NT2/D1 (cell line): ENCODE data around the gene CCDC71.

Experiments used
- DNase-seq: peaks from one replicate; pipeline ENCODE4 v3.0.0-alpha.2; 2011; ENCODE audit warnings: low read depth, low spot score
- H3K27me3 ChIP-seq: 2 replicates; pipeline ENCODE4 v1.6.0; 2011; ENCODE audit warnings: mild to moderate bottlenecking; ENCODE audit not compliant: insufficient read length, insufficient read depth
- H3K36me3 ChIP-seq: 2 replicates; pipeline ENCODE4 v1.6.1; 2011; ENCODE audit warnings: mild to moderate bottlenecking, low read length, mixed read lengths; ENCODE audit not compliant: insufficient read depth, insufficient read length
- H3K4me1 ChIP-seq: 2 replicates; pipeline ENCODE4 v1.5.1; 2011; ENCODE audit not compliant: insufficient read depth, insufficient read length
- H3K4me3 ChIP-seq: 2 replicates; pipeline ENCODE4 v1.5.1; 2011; ENCODE audit warnings: low read depth; ENCODE audit not compliant: insufficient read length
- H3K9ac ChIP-seq: 2 replicates; pipeline ENCODE4 v1.6.0; 2011; ENCODE audit warnings: low read depth; ENCODE audit not compliant: insufficient read length
- H3K9me3 ChIP-seq: 2 replicates; pipeline ENCODE4 v1.5.1; 2011; ENCODE audit warnings: mild to moderate bottlenecking, low read length; ENCODE audit not compliant: insufficient read depth
- SUZ12 ChIP-seq: IDR thresholded peaks from 2 replicates; pipeline ENCODE4 v1.6.1; 2011; ENCODE audit not compliant: insufficient read length, insufficient read depth; ENCODE audit errors: extremely low read depth
- YY1 ChIP-seq: IDR thresholded peaks from 2 replicates; pipeline ENCODE4 v1.6.1; 2011; ENCODE audit not compliant: insufficient read length, insufficient read depth
- ZNF274 ChIP-seq: IDR thresholded peaks from 2 replicates; pipeline ENCODE4 v1.6.1; 2011; ENCODE audit warnings: mild to moderate bottlenecking, low read depth, low read length

Gene CCDC71

GRCh38 chr3:49191741-49192140 is 25.6 kb upstream of the CCDC71 start:
- TF ChIP-seq YY1 (no peak), ZNF274 (no peak), SUZ12 (no peak)
- Histone ChIP-seq H3K36me3 (no peaks in the 10 kb centered on the region), H3K9me3 (no peaks in the 10 kb centered on the region), H3K4me3 (no peak overlapping the region), H3K4me1 (no peaks in the 10 kb centered on the region), H3K9ac (no peak overlapping the region), H3K27me3 (peaks cover 2% of the 10 kb centered on the region)
- DNase-seq, result no peak

GRCh38 chr3:49183873-49184272 is 17.7 kb upstream of the CCDC71 start:
- Histone ChIP-seq H3K27me3 (peaks cover 2% of the 10 kb centered on the region), H3K36me3 (no peaks in the 10 kb centered on the region), H3K9me3 (peaks cover 15% of the 10 kb centered on the region; the same call in 1 of the 2 replicates), H3K4me3 (no peak overlapping the region), H3K9ac (no peak overlapping the region), H3K4me1 (no peaks in the 10 kb centered on the region)
- DNase-seq, result no peak
- TF ChIP-seq YY1 (no peak), ZNF274 (no peak), SUZ12 (no peak)

GRCh38 chr3:49182682-49183081 is 16.6 kb upstream of the CCDC71 start:
- no peak for TF ChIP-seq SUZ12
- TF ChIP-seq ZNF274, result no peak
- TF ChIP-seq YY1, result no peak
- no peaks in the 10 kb centered on the region for H3K4me1 ChIP-seq
- no peaks in the 10 kb centered on the region for H3K27me3 ChIP-seq

GRCh38 chr3:49181351-49181750 is 15.2 kb upstream of the CCDC71 start:
- Histone ChIP-seq H3K4me1 (no peaks in the 10 kb centered on the region), H3K9me3 (peaks cover 15% of the 10 kb centered on the region; the same call in 1 of the 2 replicates), H3K9ac (no peak overlapping the region), H3K27me3 (no peaks in the 10 kb centered on the region), H3K36me3 (peaks cover 3% of the 10 kb centered on the region), H3K4me3 (no peak overlapping the region)
- no peak for DNase-seq
- TF ChIP-seq YY1 (no peak), ZNF274 (no peak), SUZ12 (no peak)

More at GRCh38 chr3:49182682-49183081, 16.6 kb upstream of the CCDC71 start:
- no peak overlapping the region for H3K9ac ChIP-seq
- H3K4me3 ChIP-seq, result no peak overlapping the region
- no peaks in the 10 kb centered on the region for H3K36me3 ChIP-seq
- no peak for DNase-seq
- H3K9me3 ChIP-seq, result peaks cover 15% of the 10 kb centered on the region; the same call in 1 of the 2 replicates

- TF ChIP-seq YY1 (no peak), SUZ12 (no peak)
- Histone ChIP-seq H3K36me3 (peaks cover 15% of the 10 kb centered on the region), H3K27me3 (no peaks in the 10 kb centered on the region), H3K9ac (no peak overlapping the region), H3K4me3 (no peak overlapping the region), H3K9me3 (peaks cover 15% of the 10 kb centered on the region; the same call in 1 of the 2 replicates), H3K4me1 (no peaks in the 10 kb centered on the region)
- DNase-seq, result no peak
Observed at GRCh38 chr3:49180116-49180515, 14.0 kb upstream of the CCDC71 start.

GRCh38 chr3:49177073-49177472 is 10.9 kb upstream of the CCDC71 start:
- no peak overlapping the region for H3K9ac ChIP-seq
- H3K4me3 ChIP-seq, result no peak overlapping the region
- H3K4me1 ChIP-seq, result peaks cover 21% of the 10 kb centered on the region
- peaks cover 32% of the 10 kb centered on the region for H3K36me3 ChIP-seq
- TF ChIP-seq YY1 (no peak), ZNF274 (no peak), SUZ12 (no peak)
- DNase-seq, result no peak
- H3K27me3 ChIP-seq, result no peaks in the 10 kb centered on the region
- no peaks in the 10 kb centered on the region for H3K9me3 ChIP-seq

GRCh38 chr3:49175530-49175929 is 9.4 kb upstream of the CCDC71 start:
- TF ChIP-seq YY1 (no peak), SUZ12 (no peak), ZNF274 (no peak)
- Histone ChIP-seq H3K27me3 (no peaks in the 10 kb centered on the region), H3K9ac (no peak overlapping the region), H3K9me3 (no peaks in the 10 kb centered on the region), H3K4me3 (no peak overlapping the region), H3K36me3 (peaks cover 32% of the 10 kb centered on the region), H3K4me1 (peaks cover 25% of the 10 kb centered on the region)
- DNase-seq, result no peak

GRCh38 chr3:49174397-49174985 is 8.4 kb upstream of the CCDC71 start:
- DNase-seq, result no peak
- no peak overlapping the region for H3K4me3 ChIP-seq
- TF ChIP-seq YY1 (no peak), SUZ12 (no peak), ZNF274 (no peak)
- H3K9ac ChIP-seq, result peak overlapping the region; percentile 57
- no peaks in the 10 kb centered on the region for H3K9me3 ChIP-seq
- H3K36me3 ChIP-seq, result peaks cover 32% of the 10 kb centered on the region
- H3K4me1 ChIP-seq, result peaks cover 25% of the 10 kb centered on the region
- no peaks in the 10 kb centered on the region for H3K27me3 ChIP-seq
